MCF 10A (cell line): Measurements from ENCODE around the gene FAM83G. TPM values are rescaled to one million over a fixed set of nuclear protein-coding genes. Genes with fewer than 3 reads are reported as not detected.
"Not testable (repeated sequence)": the region's sequence is repeated elsewhere in the genome, so short reads cannot be mapped to it uniquely, and the experiment has no call there.

Source experiments
- Bru-seq: library from RNA; stranded (reverse); fragments of 400-500 nt; gene quantifications from one replicate; lab custom pipeline; 2021; lab: Mats Ljungman, UMichigan
- BruChase-seq, 2 experiments: library from RNA; stranded (reverse); fragments of 400-500 nt; gene quantifications; one replicate each; lab custom pipeline; 2021; lab: Mats Ljungman, UMichigan
- BruUV-seq: library from RNA; stranded (reverse); fragments of 400-500 nt; replicated peaks from 2 replicates; lab custom pipeline; 2021; lab: Mats Ljungman, UMichigan
- CTCF ChIA-PET: fragments of 300-600 bp; sonication (Branson Sonifier 250); formaldehyde crosslinking; extraction: SDS; loops from one replicate; lab custom pipeline; 2021; ENCODE audit warnings: antibody characterized with exemption, inconsistent platforms; lab: Yijun Ruan, JAX
- POLR2A ChIA-PET: fragments of 300-600, 350-650 bp; sonication (Branson Sonifier 250); formaldehyde crosslinking; extraction: SDS; loops from one replicate; lab custom pipeline; 2020; ENCODE audit warnings: antibody characterized with exemption, inconsistent platforms; lab: Yijun Ruan, JAX
- DNase-seq: peaks from one replicate; pipeline ENCODE4 v3.0.0-alpha.2; 2018; ENCODE audit not compliant: unreplicated experiment
- H3K27ac Mint-ChIP-seq: one replicate; pipeline ENCODE4 v1.8.0; 2022; ENCODE audit warnings: mild to moderate bottlenecking, low read depth, mixed read lengths; ENCODE audit not compliant: unreplicated experiment
- H3K27me3 Mint-ChIP-seq: one replicate; pipeline ENCODE4 v1.8.0; 2022; ENCODE audit warnings: mixed read lengths; ENCODE audit not compliant: insufficient read depth, unreplicated experiment
- H3K36me3 Mint-ChIP-seq: one replicate; pipeline ENCODE4 v1.8.0; 2022; ENCODE audit warnings: mild to moderate bottlenecking, moderate library complexity, mixed read lengths; ENCODE audit not compliant: insufficient read depth, unreplicated experiment
- H3K4me1 Mint-ChIP-seq: one replicate; pipeline ENCODE4 v1.8.0; 2022; ENCODE audit warnings: mixed read lengths; ENCODE audit not compliant: insufficient read depth, unreplicated experiment
- H3K4me3 Mint-ChIP-seq: one replicate; pipeline ENCODE4 v1.8.0; 2022; ENCODE audit warnings: mild to moderate bottlenecking, moderate library complexity, mixed read lengths; ENCODE audit not compliant: unreplicated experiment
- H3K9me3 Mint-ChIP-seq: one replicate; pipeline ENCODE4 v1.8.0; 2022; ENCODE audit warnings: mixed read lengths; ENCODE audit not compliant: unreplicated experiment
- intact Hi-C: fragments of 100-400 bp; cut with micrococcal nuclease; formaldehyde crosslinking; loops from 2 replicates; pipeline ENCODE4 v1.14.1; 2022
- long read RNA-seq: library from polyadenylated mRNA; stranded (forward); transcript quantifications from one replicate; pipeline ENCODE4 v2.0.0, GENCODE V29; 2022
- total RNA-seq: library from RNA; stranded (reverse); gene quantifications from 2 replicates; pipeline ENCODE4 v1.2.3, GENCODE V29; 2022
- TF ChIP-seq, protein P1 (sequence below): fragments of 200-600 bp; IDR thresholded peaks from one replicate; pipeline ENCODE4 v1.8.0; 2022; ENCODE audit warnings: antibody characterized with exemption, mild to moderate bottlenecking; ENCODE audit not compliant: unreplicated experiment

The FAM83G gene
- 47.7 and 50.1 TPM in 2 replicates for total RNA-seq
- percentile 80 among the genes with signal in this experiment for Bru-seq, nascent RNA
- percentile 69 among the genes with signal in this experiment for BruChase-seq, experiment 1, labeled RNA remaining after a 6-hour chase
- BruChase-seq, experiment 2, labeled RNA remaining after a 2-hour chase, result percentile 79 among the genes with signal in this experiment
- long read RNA-seq, full-length matches to known transcripts, result 29 of 116 reads
- long read RNA-seq, partial matches to known transcripts, result 78 of 116 reads
- long read RNA-seq, other reads (novel, unspliced or antisense), result 9 of 116 reads

- ChIA-PET POLR2A (interaction anchor here (0.6 to 1.9 kb wide), 11 partner anchors 8 to 822 kb away, joined by 3 to 9 read pairs (median 4); no protein-coding TSS in a partner anchor), CTCF (interaction anchor here (1.4 to 2.6 kb wide), 2 partner anchors 42 to 44 kb away, joined by 3 to 8 read pairs; no protein-coding TSS in a partner anchor)
- BruUV-seq, result no TSS peak
- peak within 1 kb of the TSS; percentile 82 for H3K4me3 Mint-ChIP-seq
- TF ChIP-seq, protein P1, sequence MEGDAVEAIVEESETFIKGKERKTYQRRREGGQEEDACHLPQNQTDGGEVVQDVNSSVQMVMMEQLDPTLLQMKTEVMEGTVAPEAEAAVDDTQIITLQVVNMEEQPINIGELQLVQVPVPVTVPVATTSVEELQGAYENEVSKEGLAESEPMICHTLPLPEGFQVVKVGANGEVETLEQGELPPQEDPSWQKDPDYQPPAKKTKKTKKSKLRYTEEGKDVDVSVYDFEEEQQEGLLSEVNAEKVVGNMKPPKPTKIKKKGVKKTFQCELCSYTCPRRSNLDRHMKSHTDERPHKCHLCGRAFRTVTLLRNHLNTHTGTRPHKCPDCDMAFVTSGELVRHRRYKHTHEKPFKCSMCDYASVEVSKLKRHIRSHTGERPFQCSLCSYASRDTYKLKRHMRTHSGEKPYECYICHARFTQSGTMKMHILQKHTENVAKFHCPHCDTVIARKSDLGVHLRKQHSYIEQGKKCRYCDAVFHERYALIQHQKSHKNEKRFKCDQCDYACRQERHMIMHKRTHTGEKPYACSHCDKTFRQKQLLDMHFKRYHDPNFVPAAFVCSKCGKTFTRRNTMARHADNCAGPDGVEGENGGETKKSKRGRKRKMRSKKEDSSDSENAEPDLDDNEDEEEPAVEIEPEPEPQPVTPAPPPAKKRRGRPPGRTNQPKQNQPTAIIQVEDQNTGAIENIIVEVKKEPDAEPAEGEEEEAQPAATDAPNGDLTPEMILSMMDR, result no peak
- intact Hi-C loops, result loop anchor here (2.0 kb wide), 1 partner anchor 36 kb away; no protein-coding TSS in a partner anchor
- peak; percentile 87 for DNase-seq
- H3K4me1 Mint-ChIP-seq, result peaks cover 11% of the 10 kb centered on the region
- peak within 1 kb of the TSS; percentile 79 for H3K27ac Mint-ChIP-seq
- peaks cover 9% of the 10 kb centered on the region for H3K36me3 Mint-ChIP-seq
- H3K9me3 Mint-ChIP-seq, result no peaks in the 10 kb centered on the region
- H3K27me3 Mint-ChIP-seq, result no peaks in the 10 kb centered on the region
These were observed at the start of gene FAM83G for GRCh38 chr17:19004421-19005136. FAM83G (minus strand) TSS chr17:19004764; CDS start chr17:19004041, 723 bp downstream.

- CTCF ChIA-PET, intact Hi-C loops, H3K4me1 Mint-ChIP-seq, H3K4me3 Mint-ChIP-seq, H3K9me3 Mint-ChIP-seq, H3K27ac Mint-ChIP-seq, BruUV-seq, DNase-seq, H3K27me3 Mint-ChIP-seq, POLR2A ChIA-PET, H3K36me3 Mint-ChIP-seq: not testable (repeated sequence)
These were observed 44.3 kb upstream of the FAM83G start for GRCh38 chr17:19048826-19049225.

DNA sequence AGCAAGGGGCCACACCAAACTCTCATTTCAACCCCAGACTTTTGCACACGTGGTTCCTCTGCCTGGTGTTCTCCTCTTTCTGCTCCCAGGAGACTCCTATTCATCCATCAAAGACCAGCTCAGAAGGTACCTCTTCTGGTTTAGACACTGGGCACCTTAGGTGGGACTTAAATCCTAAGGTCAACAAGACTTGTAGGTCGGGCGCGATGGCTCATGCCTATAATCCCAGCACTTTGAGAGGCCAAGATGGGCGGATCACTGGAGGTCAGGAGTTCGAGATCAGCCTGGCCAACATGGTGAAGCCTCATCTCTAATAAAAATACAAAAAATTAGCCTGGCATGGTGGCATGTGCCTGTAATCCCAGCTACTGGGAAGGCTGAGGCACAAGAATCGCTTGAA is 42.9 kb upstream of the FAM83G start:
- BruUV-seq, POLR2A ChIA-PET: not testable (repeated sequence)

DNA sequence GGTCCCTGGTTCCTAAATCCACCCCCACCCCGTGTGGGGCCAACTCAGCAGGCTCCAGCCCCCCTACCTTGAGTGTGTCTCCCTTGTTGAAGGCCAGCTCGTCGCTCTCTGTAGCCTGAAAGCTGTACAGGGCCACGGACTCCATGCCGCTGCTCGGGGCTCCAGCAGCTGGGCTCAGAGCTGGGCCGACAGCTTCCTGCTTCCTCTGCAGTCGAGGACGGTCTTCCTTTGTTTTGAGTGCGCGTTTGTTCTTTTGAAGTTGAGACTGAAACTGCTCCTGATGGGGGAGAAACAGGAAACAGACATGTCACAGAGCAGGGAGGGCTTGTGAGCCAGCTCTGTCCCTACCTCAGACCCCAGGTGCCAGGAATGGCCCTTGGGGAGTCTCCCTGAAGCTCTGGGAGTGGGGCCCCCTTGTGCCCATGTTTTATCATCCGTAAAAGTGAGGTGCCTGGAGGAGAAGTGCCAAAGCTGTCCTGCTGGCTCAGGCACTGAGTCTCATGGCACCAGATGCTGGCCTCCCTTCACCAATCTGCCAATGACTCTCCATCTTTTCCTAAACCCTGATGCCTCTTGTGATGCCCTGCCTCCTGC is 42.3 kb upstream of the FAM83G start, which contains the start of gene GRAP:
TSS of gene GRAP (minus strand) at position 176 of the 594 bp plus-strand sequence. CDS start at position 145, 31 bp downstream.
- H3K36me3 Mint-ChIP-seq, H3K9me3 Mint-ChIP-seq, BruUV-seq, H3K27me3 Mint-ChIP-seq, CTCF ChIA-PET, H3K4me1 Mint-ChIP-seq, POLR2A ChIA-PET, intact Hi-C loops, H3K27ac Mint-ChIP-seq, DNase-seq, H3K4me3 Mint-ChIP-seq: not testable (repeated sequence)

More for the DNA sequence above, 42.9 kb upstream of the FAM83G start:
- H3K4me1 Mint-ChIP-seq, DNase-seq, H3K36me3 Mint-ChIP-seq, CTCF ChIA-PET, H3K27ac Mint-ChIP-seq, H3K9me3 Mint-ChIP-seq, H3K4me3 Mint-ChIP-seq, intact Hi-C loops, H3K27me3 Mint-ChIP-seq: not testable (repeated sequence)

- DNase-seq, H3K4me3 Mint-ChIP-seq, H3K4me1 Mint-ChIP-seq, H3K27ac Mint-ChIP-seq, CTCF ChIA-PET, H3K27me3 Mint-ChIP-seq, BruUV-seq, POLR2A ChIA-PET, intact Hi-C loops, H3K36me3 Mint-ChIP-seq, H3K9me3 Mint-ChIP-seq: not testable (repeated sequence)
These were observed 40.1 kb upstream of the FAM83G start for GRCh38 chr17:19044643-19045042.

- POLR2A ChIA-PET, H3K4me1 Mint-ChIP-seq, H3K27ac Mint-ChIP-seq, H3K9me3 Mint-ChIP-seq, intact Hi-C loops, BruUV-seq, H3K4me3 Mint-ChIP-seq, H3K36me3 Mint-ChIP-seq, DNase-seq, CTCF ChIA-PET, H3K27me3 Mint-ChIP-seq: not testable (repeated sequence)
These were observed 38.5 kb upstream of the FAM83G start for GRCh38 chr17:19043032-19043431.

GRCh38 chr17:19042369-19042768 is 37.8 kb upstream of the FAM83G start:
- POLR2A ChIA-PET, H3K36me3 Mint-ChIP-seq, H3K4me3 Mint-ChIP-seq, H3K4me1 Mint-ChIP-seq, H3K27ac Mint-ChIP-seq, BruUV-seq, intact Hi-C loops, DNase-seq, H3K27me3 Mint-ChIP-seq, CTCF ChIA-PET, H3K9me3 Mint-ChIP-seq: not testable (repeated sequence)

DNA sequence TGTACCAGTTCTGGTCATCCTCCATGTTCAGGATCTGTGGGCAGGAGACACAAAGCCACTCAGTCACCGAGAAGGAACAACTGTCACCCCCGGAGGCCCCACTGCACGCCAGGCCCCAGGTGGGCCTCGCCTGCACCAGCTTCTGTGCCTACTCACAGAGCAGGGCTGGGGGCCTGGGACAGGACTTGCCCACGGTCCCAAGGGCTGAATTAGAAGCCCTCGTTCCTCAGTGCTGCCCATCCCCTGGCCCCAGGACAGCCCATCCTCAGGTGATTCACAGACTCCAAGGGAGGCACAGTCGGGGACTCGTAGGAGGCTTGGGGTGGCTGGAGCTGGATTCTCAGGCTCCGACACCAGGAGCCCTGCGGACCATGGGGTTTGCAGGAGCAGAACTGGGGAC is 37.3 kb upstream of the FAM83G start:
- POLR2A ChIA-PET, H3K36me3 Mint-ChIP-seq, H3K4me3 Mint-ChIP-seq, DNase-seq, intact Hi-C loops, BruUV-seq, CTCF ChIA-PET, H3K9me3 Mint-ChIP-seq, H3K4me1 Mint-ChIP-seq, H3K27ac Mint-ChIP-seq, H3K27me3 Mint-ChIP-seq: not testable (repeated sequence)
